Measurements from ENCODE around the gene SYNM.

Gene SYNM

DNA sequence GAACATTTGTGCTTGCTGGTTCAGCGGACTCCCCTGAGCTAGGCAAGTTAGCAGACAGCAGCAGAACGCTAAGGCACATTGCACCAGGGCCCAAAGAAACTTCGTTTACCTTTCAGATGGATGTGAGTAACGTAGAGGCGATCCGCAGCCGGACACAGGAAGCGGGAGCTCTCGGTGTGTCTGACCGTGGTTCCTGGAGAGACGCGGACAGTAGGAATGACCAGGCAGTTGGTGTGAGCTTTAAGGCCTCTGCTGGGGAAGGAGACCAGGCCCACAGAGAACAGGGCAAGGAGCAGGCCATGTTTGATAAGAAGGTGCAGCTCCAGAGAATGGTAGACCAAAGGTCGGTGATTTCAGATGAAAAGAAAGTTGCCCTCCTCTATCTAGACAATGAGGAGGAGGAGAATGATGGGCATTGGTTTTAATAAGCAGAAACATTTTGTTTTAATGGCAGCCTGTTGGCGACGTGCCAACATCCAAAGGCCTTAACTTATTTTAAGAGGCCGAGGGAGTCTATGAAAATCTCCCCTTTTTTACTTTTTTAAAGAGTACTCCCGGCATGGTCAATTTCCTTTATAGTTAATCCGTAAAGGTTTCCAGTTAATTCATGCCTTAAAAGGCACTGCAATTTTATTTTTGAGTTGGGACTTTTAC lies 27.9 kb downstream of the SYNM start:
- Histone ChIP-seq H3K4me3 (no peak overlapping the region), H3K27ac (no peak overlapping the region)

DNA sequence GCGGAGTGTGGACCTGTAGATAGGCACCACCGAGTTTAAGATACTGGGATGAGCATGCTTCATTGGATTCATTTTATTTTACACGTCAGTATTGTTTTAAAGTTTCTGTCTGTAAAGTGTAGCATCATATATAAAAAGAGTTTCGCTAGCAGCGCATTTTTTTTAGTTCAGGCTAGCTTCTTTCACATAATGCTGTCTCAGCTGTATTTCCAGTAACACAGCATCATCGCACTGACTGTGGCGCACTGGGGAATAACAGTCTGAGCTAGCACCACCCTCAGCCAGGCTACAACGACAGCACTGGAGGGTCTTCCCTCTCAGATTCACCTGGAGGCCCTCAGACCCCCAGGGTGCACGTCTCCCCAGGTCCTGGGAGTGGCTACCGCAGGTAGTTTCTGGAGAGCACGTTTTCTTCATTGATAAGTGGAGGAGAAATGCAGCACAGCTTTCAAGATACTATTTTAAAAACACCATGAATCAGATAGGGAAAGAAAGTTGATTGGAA lies 29.5 kb downstream of the SYNM start:
- H3K4me3 ChIP-seq, result no peak overlapping the region
- no peak overlapping the region for H3K27ac ChIP-seq

DNA sequence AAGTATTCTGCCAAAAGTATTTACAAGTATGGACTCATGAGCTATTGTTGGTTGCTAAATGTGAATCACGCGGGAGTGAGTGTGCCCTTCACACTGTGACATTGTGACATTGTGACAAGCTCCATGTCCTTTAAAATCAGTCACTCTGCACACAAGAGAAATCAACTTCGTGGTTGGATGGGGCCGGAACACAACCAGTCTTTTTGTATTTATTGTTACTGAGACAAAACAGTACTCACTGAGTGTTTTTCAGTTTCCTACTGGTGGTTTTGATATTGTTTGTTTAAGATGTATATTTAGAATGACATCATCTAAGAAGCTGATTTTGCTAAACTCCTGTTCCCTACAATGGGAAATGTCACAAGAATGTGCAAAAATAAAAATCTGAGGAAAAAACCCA lies 30.3 kb downstream of the SYNM start:
- no peak overlapping the region for H3K27ac ChIP-seq

DNA sequence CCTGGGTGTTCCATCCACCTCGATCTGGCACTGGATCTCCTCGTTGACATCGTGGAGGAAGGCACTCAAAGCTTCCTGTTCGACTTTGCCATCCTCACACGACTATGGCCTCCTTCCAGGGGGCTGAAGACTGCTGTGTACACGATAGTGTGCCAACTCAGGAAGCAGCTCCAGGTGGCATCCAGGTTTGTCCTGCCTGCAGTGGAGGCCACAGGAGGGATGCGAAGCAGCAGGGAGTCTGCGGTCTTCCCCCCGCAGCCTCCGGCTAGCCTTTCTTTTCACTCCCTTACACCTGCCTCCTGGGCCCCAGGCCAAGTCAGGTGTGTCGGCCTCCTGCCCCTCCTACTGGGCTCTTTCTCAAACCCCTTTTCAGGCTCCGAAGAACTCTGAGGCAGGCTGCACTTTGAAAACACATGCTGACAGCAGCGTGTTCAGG lies 32.2 kb downstream of the SYNM start:
- no peak overlapping the region for H3K27ac ChIP-seq
- H3K4me3 ChIP-seq, result no peak overlapping the region

More for the DNA sequence above, 30.3 kb downstream of the SYNM start:
- H3K4me3 ChIP-seq, result no peak overlapping the region

DNA sequence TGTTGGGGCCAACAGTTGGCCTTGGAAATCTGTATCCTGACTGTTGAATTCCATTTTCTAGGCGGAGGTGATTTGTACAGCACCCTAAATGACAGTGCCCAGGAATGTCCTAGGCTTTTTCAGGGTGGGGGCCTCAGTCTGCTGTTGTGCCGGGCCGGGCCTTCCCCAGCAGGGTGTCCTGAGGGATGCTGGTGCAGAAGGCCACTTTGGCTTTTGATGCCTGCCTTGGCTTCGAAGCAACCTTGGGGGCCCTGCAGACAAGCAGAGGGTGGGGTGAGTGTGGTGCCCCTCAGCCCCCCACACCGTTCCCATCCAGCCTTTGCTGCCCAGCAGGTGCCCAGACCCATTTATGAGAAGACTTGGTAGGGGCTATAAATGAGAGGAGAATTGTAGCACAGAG lies 33.0 kb downstream of the SYNM start:
- no peak overlapping the region for H3K27ac ChIP-seq
- H3K4me3 ChIP-seq, result no peak overlapping the region

DNA sequence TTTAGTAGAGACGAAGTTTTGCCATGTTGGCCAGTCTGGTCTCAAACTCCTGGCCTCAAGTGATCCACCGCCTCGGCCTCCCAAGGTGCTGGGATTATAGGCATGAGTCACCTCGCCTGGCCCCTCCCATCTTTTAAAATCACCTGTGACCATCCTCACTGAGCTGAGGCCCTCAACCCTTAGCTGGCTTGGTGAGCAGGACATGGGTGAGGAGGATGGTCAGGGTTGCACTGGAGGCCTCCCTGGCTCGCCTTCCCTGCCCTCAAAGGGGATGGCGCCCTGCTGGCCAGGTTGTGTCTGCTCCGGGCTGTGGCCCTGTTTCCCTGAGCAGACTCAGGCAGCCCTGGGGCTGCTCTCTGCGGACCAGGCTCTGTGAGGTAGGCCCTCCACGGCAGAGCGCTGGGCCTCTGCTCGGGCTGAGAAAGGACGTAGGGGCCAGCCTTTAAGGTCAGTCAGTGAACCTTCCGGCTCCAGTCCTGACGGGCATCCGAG lies 33.7 kb downstream of the SYNM start:
- Histone ChIP-seq H3K27ac (no peak overlapping the region), H3K4me3 (no peak overlapping the region)

DNA sequence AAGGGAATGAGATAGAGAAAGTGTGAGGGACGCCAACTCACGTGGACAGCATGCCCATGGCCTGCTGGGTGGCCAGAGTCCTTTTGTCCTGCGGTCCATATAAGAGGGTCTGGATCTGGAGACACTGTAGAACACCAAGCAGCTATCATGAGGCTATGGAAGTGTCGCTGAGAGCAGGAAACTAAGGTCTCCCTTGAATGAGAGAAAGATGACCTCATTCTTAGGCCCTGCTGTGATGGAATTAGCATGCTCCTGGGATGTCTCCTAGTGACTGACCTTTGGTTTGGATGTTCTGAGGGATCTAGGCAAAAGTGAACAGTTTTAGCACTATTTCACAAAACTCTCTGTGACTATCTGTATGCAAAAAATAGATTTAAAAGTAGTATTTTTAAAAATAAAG lies 34.4 kb downstream of the SYNM start:
- no peak overlapping the region for H3K4me3 ChIP-seq
- H3K27ac ChIP-seq, result no peak overlapping the region

DNA sequence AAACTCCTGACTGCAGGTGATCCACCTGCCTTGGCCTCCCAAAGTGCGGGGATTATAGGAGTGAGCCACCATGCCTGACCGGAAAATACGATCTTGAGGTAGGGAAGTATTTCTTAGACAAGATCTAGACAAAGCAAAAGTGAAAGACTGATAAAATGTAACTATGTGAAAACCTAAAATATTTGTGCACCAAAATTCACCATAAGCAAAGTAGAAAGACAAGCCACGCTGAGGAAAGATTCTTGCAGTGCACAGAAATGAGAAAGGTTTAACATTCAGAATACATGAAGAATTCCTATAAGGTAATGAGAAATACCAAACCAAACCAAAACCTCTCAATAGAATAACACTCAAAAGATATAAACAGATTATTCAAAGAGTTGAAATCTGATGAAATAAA lies 35.7 kb downstream of the SYNM start:
- no peak overlapping the region for H3K27ac ChIP-seq
- H3K4me3 ChIP-seq, result no peak overlapping the region

DNA sequence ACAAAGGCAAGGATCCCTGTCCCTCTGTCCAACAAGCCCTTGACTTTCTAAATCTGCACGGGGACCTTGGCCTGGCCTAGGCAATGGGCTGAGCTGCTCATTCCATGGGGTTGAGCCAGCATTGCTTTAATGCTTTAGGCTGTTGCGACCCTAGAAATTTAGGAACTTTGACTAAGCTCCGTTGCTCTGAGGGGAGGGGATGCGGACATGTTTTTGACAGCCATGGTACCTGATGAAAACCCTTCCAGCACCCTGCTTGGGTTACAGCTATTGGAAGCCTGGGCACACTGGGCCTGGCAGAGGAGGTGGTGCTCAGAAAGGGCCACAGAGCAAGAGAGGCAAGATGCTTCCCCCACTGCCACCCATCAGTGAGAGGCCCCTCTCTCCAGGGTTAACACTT lies 37.1 kb downstream of the SYNM start:
- Histone ChIP-seq H3K4me3 (no peak overlapping the region), H3K27ac (no peak overlapping the region)

DNA sequence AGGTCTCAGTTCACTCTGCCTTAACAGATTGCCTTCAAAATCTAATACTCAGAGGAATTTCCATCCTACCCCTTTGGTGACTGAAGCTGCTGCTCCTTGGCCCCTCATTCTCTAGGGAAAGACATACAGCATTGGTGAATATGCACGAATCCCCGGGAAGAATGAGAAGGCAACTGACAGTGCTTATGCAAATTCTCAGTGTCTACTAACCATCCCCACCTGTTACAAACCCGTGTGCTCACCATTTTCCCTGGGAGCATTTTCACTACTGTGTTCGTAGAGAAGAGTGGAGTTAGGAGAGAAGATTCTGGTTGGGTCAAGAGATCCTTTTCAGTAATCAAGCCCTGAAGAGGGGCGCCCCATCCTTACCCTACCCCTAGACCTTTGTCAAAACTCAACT lies 37.7 kb downstream of the SYNM start:
- Histone ChIP-seq H3K4me3 (no peak overlapping the region), H3K27ac (no peak overlapping the region)

DNA sequence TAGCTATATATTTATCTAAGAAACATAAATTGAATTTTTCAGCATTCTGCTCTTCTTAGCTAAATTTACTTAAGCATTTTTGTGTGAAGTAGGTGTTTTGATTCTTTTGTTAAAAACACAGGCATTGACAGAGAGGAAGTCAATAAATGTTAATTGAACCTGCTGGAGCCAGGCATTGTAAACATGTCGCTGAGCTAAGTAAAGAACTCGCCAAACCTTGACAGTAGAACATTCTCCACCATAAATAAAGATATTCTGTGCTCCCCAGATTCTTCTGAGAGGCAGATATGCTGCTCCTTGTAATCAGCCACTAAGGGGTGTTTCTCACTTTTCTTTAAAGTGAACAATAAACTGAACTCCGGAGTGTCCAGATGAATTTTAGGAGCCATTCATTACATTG lies 38.4 kb downstream of the SYNM start:
- Histone ChIP-seq H3K27ac (no peak overlapping the region), H3K4me3 (no peak overlapping the region)

DNA sequence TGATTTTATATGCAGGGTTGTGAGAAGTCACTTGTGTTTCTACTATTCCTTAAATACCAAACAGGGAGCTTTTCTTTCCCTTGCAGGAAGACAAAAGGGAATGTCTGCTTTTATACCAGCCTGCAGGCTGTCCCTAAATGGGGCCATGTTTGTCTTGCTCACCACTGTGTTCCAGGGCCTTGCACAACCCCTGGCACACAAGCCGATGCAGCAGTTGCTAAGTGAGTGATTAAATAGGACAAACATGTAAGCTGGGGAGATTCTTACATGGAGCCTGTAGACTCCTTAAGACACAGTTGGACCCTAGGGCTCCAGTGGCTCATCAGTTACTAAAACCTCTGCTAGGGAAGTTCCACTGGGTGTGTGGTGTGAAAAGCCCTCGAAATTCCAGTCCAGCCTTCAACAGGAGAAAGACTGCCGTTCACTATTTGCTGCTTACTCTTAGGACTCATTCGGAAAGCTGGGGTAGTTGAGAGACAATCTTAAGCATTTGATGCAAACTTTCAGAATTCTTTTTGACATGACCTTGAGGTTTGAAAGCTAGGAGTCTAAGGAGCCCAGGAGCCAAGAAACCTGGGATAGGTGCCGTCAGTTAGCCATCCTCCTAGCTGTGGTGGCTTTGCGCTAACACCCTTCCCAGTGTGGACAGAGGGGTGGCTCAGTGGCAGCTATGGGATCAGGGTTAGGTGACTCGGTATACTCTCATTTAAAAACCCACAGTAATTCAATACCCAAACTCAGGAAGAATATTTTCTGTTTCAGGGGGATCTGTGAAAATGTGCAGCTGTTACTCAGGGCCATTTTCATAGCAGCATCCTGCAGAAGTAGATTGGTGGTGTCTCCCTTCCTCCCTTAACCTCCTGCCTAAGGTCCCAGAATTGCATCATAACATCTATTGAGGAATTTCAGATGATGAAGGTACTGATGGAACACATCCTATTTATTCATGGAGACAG lies 39.1 kb downstream of the SYNM start:
- H3K27ac ChIP-seq, result peak overlapping the region in 2 of 21 experiments; percentile 49 to 70
- no peak overlapping the region for H3K4me3 ChIP-seq

DNA sequence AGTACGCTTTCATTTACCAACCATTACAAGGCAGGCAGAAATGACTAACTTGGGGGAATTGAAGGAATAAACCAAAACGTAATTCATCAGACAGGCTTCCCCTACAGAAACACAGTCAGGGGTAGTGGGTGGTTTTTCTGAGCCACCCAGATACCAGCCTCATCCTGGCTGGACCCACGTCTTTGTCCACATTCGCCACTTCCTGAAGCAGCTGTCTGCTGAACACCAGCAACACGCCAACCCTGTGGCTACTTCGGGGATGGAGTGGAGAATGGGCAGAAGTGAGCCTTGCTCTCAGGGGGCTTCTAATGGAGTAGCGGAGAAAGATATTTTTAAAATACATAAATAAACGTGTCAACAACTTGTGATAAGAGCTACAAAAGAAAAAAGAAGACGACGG lies 40.1 kb downstream of the SYNM start:
- Histone ChIP-seq H3K27ac (no peak overlapping the region), H3K4me3 (no peak overlapping the region)

DNA sequence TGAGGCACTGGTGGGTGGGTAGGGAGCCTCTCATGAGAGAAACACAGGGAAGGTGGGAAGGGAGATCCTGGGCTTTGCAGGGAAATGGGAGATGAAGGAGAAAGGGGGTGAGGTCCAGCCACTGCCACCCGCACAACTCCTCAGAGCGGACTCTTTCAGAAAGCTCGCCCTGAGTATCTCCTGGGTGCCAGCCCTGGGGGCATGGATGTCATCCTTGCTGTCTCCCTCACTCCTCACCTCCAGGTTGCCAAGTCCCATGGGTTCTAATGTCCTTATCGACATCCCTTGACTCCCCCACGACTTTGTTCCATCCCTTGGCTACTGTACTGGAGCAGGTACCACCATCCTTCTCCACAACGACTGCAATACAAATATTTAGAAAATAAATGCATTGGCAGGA lies 40.9 kb downstream of the SYNM start:
- H3K4me3 ChIP-seq, result no peak overlapping the region
- H3K27ac ChIP-seq, result no peak overlapping the region

DNA sequence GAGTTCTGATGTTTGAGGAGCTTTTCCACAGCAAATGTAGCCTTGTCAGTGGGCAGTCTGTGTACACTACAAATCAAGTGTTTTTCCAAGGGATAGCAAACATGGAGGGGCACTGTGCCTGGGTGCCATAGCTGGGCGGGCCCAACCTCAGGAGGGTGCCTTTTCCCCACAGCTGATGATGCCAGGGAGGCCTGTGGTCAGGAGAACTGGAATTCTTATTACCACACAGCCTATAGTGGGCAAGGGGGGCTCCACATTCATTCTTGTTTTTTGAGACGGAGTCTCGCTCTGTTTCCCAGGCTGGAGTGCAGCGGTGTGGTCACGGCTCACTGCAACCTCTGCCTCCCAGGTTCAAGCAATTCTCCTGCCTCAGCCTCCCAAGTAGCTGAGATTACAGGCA lies 41.8 kb downstream of the SYNM start:
- no peak overlapping the region for H3K27ac ChIP-seq
- no peak overlapping the region for H3K4me3 ChIP-seq

DNA sequence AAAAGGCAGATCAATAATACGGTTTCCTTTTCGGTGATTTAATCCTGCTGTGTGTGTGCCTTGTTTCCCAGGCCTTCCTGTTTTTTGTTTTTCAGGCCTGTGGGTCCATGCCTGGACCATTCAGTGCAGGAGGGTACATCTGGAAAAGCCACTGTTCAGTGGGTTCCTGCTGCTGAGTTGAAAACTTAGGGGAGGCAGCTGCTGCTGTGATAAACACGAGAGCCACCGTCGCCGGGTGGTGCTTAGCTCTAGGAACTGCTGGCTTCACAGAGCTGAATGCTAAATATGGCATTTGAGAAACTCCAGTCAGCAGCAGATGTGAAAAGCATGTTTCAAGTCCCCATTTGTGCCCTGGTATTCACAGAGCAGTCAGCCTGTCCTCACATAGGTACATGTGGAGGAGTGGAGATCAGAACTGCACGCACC lies 44.0 kb downstream of the SYNM start:
- no peak overlapping the region for H3K27ac ChIP-seq

DNA sequence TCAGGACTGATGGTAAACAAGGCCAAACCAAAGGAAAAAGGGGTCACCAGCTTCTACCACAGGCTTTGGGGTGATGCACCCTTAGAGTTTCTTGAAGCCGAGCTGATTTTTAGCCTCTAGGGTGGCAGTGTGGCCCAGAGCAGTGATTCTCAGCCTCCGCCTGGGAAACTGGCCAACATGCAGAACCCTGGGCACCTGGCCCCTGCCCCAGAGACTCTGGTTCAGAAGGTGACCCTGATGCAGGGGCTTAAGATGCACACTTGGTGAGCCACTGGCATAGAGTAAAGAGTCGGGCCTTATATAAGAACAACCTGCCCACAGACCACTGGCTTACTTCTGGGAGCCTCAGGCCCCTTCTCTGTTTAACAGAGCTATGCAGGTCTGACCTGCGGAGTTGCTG lies 44.5 kb downstream of the SYNM start:
- no peak overlapping the region for H3K4me3 ChIP-seq
- no peak overlapping the region for H3K27ac ChIP-seq

More for the DNA sequence above, 44.0 kb downstream of the SYNM start:
- no peak overlapping the region for H3K4me3 ChIP-seq

DNA sequence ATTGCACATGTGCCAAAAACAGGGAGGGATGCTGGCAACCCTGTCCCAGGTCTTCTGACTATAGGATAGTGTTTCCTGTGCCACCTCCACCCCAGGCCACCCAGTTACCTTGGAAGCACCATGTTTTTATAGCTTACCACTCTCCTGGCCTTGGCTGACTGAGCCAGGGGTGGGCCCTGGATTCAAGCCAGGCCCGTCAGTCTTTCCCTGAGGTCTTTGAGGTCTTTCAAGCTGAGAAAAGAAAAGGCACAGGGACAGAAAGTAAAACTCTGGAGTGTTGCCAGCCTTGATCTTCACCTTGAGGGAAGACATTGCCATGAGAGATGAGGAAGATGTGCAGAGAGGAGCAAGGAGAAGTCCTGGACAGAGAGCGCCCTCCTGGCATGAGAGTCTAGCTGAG lies 46.3 kb downstream of the SYNM start:
- Histone ChIP-seq H3K27ac (no peak overlapping the region), H3K4me3 (no peak overlapping the region)

DNA sequence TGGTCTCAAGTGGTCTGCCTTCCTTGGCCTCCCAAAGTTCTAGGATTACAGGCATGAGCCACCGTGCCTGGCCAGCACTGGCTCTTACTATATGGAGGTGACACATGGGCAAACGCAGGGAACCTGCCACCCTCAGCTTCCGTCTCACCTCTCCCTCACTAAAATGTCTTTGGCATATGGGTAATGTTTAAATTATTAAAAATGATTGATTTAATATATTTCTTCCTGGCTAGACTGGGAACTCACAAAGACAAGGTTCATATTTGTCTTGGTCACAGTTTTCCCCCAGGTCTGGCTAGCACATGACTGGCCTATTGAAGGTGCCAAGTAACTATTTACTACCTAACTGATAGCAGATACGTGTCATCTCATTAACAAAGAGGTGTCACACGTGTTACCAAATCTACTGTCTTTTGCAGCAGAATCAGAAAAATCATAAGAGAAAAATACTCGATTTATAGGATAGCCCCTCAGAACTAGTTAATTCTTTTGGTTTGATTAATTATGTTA lies 48.2 kb downstream of the SYNM start:
- Histone ChIP-seq H3K27ac (no peak overlapping the region), H3K4me3 (no peak overlapping the region)

DNA sequence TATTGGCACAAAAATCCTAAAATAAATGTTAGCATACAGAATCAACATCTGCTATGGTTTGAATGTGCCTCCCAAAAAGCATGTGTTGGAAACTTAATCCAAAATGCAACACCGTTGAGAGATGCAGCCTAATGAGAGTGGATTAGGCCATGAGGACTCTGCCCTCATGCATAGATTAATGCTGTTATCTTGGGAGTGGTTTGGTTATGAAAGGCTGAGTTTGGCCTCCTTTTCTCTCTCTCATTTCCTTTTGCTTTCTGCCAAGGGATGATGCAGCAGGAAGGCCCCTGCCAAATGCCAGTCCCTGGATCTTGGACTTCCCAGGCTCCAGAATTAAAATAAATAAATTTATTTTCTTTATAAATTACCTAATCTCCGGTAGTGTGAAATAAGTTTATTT lies 49.4 kb downstream of the SYNM start:
- no peak overlapping the region for H3K27ac ChIP-seq
- H3K4me3 ChIP-seq, result no peak overlapping the region

DNA sequence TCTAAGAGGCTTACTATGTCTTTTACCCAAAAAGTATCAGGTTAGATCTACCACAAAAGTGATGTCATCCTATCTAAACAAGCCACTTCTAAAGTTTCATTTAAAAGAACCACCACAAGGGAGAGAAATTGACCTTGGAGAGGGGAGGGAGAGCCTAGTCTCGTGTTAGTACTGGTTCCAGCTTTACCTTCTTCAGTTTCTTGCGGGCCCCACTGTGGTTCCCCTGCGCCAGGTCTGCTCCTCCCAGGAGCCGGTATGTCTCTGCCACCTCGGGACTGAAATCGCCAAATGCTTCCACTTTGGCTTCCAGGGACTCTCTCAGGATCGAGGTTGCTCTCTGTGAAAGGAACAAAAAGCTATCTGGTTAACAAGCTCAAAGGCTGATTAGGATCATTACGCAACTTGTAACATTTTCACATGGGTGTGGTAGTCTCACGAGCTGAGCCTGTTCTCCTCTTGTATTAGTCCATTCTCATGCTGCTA lies 51.1 kb downstream of the SYNM start:
- H3K27ac ChIP-seq, result no peak overlapping the region

More for the DNA sequence above, 51.1 kb downstream of the SYNM start:
- H3K4me3 ChIP-seq, result no peak overlapping the region
